Ishikawa (cell line): ENCODE results near the gene TBC1D8.

Experiments used
- CEBPB ChIP-seq: IDR thresholded peaks from 2 replicates; pipeline ENCODE4 v1.6.1; 2012
- EGR1 ChIP-seq: IDR thresholded peaks from 2 replicates; pipeline ENCODE4 v1.6.1; 2012
- EP300 ChIP-seq: IDR thresholded peaks from 2 replicates; pipeline ENCODE4 v1.6.1; 2012; ENCODE audit warnings: borderline replicate concordance
- MAX ChIP-seq: IDR thresholded peaks from 2 replicates; pipeline ENCODE4 v1.6.1; 2012
- NFIC ChIP-seq: IDR thresholded peaks from 2 replicates; pipeline ENCODE4 v1.6.1; 2012
- RAD21 ChIP-seq: IDR thresholded peaks from 2 replicates; pipeline ENCODE4 v1.6.1; 2012; ENCODE audit warnings: low read depth
- REST ChIP-seq: IDR thresholded peaks from 2 replicates; pipeline ENCODE4 v1.6.1; 2012; ENCODE audit warnings: low read depth, mild to moderate bottlenecking
- TAF1 ChIP-seq: IDR thresholded peaks from 2 replicates; pipeline ENCODE4 v1.6.1; 2012; ENCODE audit warnings: low read depth, mild to moderate bottlenecking
- TCF12 ChIP-seq: IDR thresholded peaks from 2 replicates; pipeline ENCODE4 v1.6.1; 2012; ENCODE audit warnings: low read depth
- TEAD4 ChIP-seq: IDR thresholded peaks from 2 replicates; pipeline ENCODE4 v1.6.1; 2012
- YY1 ChIP-seq: IDR thresholded peaks from 2 replicates; pipeline ENCODE4 v1.6.1; 2012; ENCODE audit warnings: low read depth

- no peak for TF ChIP-seq EGR1
- TF ChIP-seq YY1 = no peak
- TF ChIP-seq TEAD4 = no peak
- no peak for TF ChIP-seq TAF1
- no peak for TF ChIP-seq RAD21
- TF ChIP-seq NFIC = no peak
- no peak for TF ChIP-seq CEBPB
- no peak for TF ChIP-seq TCF12
- no peak for TF ChIP-seq EP300
- no peak for TF ChIP-seq MAX
- TF ChIP-seq REST = no peak
Measured at GRCh38 chr2:101097638-101098037, 53.5 kb downstream of the TBC1D8 start.
